ENCODE results near the gene ODF4. TPM values are rescaled to one million over a fixed set of nuclear protein-coding genes. Genes with fewer than 3 reads are reported as not detected.

The ODF4 gene
- total and polyA plus RNA-seq, 2 of the 13 experiments (the other 11 are each of a cell fraction or from before 2014, with no cell fraction given), result not detected

GRCh38 chr17:8376271-8377067 lies 36.8 kb downstream of the ODF4 start, which contains the start of gene KRABD2 (continued):
- TF ChIP-seq ZNF639 (CRISPR knock-in tag; conservative IDR thresholded peaks at IDR 0.05) (peak; percentile 45; the same call in 1 of the 2 replicates), ZEB1 (IDR thresholded peaks at IDR 0.05; ENCODE audit: insufficient replicate concordance, low read depth) (peak; percentile 72), GLI4 (CRISPR knock-in tag; IDR thresholded peaks at IDR 0.05; ENCODE audit: borderline replicate concordance) (0 out of 2 replicates have a peak, but pooled peaks have one; percentile 38), HNRNPL (IDR thresholded peaks at IDR 0.05; ENCODE audit: low read depth, low read length) (peak; percentile 78), PRDM4 (CRISPR knock-in tag; IDR thresholded peaks at IDR 0.05; ENCODE audit: borderline replicate concordance) (no peak), FOXA1 (IDR thresholded peaks at IDR 0.05) (no peak), FOXA1 (CRISPR knock-in tag; IDR thresholded peaks at IDR 0.05) (peak; percentile 42; the same call in 1 of the 2 replicates), NCOA5 (CRISPR knock-in tag; IDR thresholded peaks at IDR 0.05) (peak; percentile 91), SOX6 (IDR thresholded peaks at IDR 0.05) (no peak), SOX6 (CRISPR knock-in tag; IDR thresholded peaks at IDR 0.05) (peak; percentile 51; the same call in 1 of the 2 replicates), PRPF4 (IDR thresholded peaks at IDR 0.05; ENCODE audit: low read depth, low read length, poor library complexity, severe bottlenecking) (no peak), NCOR1 (IDR thresholded peaks at IDR 0.05; ENCODE audit: borderline replicate concordance, low read length) (peak; percentile 44; the same call in 1 of the 2 replicates), NFE2L2 (IDR thresholded peaks at IDR 0.05; ENCODE audit: low read length) (no peak), ZFP90 (CRISPR knock-in tag; IDR thresholded peaks at IDR 0.05; ENCODE audit: borderline replicate concordance) (peak; percentile 75; the same call in 1 of the 2 replicates), ZBTB25 (CRISPR knock-in tag; IDR thresholded peaks at IDR 0.05) (peak; percentile 48; the same call in 1 of the 2 replicates), ZNF547 (CRISPR knock-in tag; IDR thresholded peaks at IDR 0.05) (0 out of 2 replicates have a peak, but pooled peaks have one; percentile 26), TCF7 (IDR thresholded peaks at IDR 0.05; ENCODE audit: low read depth) (no peak), MXD1 (CRISPR knock-in tag; IDR thresholded peaks at IDR 0.05) (no peak), ETS1 (CRISPR knock-in tag; IDR thresholded peaks at IDR 0.05) (no peak), THAP9 (CRISPR knock-in tag; IDR thresholded peaks at IDR 0.05; ENCODE audit: borderline replicate concordance) (no peak; the same call in 1 of the 2 replicates)
